ENCODE data around the gene PEX13. TPM values are rescaled to one million over a fixed set of nuclear protein-coding genes. Genes with fewer than 3 reads are reported as not detected.
"Not testable (repeated sequence)": the region's sequence is repeated elsewhere in the genome, so short reads cannot be mapped to it uniquely, and the experiment has no call there.

The PEX13 gene
- total and polyA plus RNA-seq, 3 experiments from 2014 or later: 15.3 to 19.3 (median 18.1) TPM

GRCh38 chr2:61012303-61012702, 5.2 kb upstream of the PEX13 start:
- DNase-seq; H3K27me3 Mint-ChIP-seq; H3K9me3 Mint-ChIP-seq; H3K27ac ChIP-seq (ENCODE audit: low read depth, low read length); H3K4me3 ChIP-seq (ENCODE audit: low read length); H3K4me3 Mint-ChIP-seq; H3K27ac Mint-ChIP-seq; H3K27me3 ChIP-seq (ENCODE audit: insufficient read depth, low read length, poor library complexity, severe bottlenecking); CTCF ChIA-PET; H3K36me3 ChIP-seq (ENCODE audit: insufficient read depth, low read length); H3K9me3 ChIP-seq (ENCODE audit: low read length); H3K4me1 ChIP-seq (ENCODE audit: insufficient read depth, low read length): not testable (repeated sequence)
- POLR2A ChIA-PET: interaction anchor here (0.7 kb wide), 1 partner anchor 121 kb away, joined by 3 read pairs; no protein-coding TSS in a partner anchor
- peaks cover 0 to 12% (median 0%) of the 10 kb centered on the region in 3 donors for H3K36me3 Mint-ChIP-seq
- H3K4me1 Mint-ChIP-seq: peaks cover 12 to 26% (median 17%) of the 10 kb centered on the region in 3 donors

GRCh38 chr2:61013382-61013781, 4.1 kb upstream of the PEX13 start:
- H3K27me3 Mint-ChIP-seq: no peaks in the 10 kb centered on the region
- peak overlapping the region in 1 of 7 donors; percentile 24 for H3K4me3 Mint-ChIP-seq
- H3K27ac ChIP-seq (ENCODE audit: low read depth, low read length): no peak overlapping the region
- no peak for DNase-seq
- peaks cover 3% of the 10 kb centered on the region for H3K4me1 ChIP-seq (ENCODE audit: insufficient read depth, low read length)
- POLR2A ChIA-PET: no interaction called here
- H3K4me3 ChIP-seq (ENCODE audit: low read length): no peak overlapping the region
- CTCF ChIA-PET: no interaction called here
- H3K4me1 Mint-ChIP-seq: peaks cover 16 to 31% (median 21%) of the 10 kb centered on the region in 3 donors
- H3K9me3 ChIP-seq (ENCODE audit: low read length): no peaks in the 10 kb centered on the region
- H3K36me3 Mint-ChIP-seq: peaks cover 0 to 23% (median 0%) of the 10 kb centered on the region in 3 donors
- H3K9me3 Mint-ChIP-seq: no peaks in the 10 kb centered on the region
- peak overlapping the region in 1 of 8 donors; percentile 32 for H3K27ac Mint-ChIP-seq
- H3K27me3 ChIP-seq (ENCODE audit: insufficient read depth, low read length, poor library complexity, severe bottlenecking): no peaks in the 10 kb centered on the region
- H3K36me3 ChIP-seq (ENCODE audit: insufficient read depth, low read length): no peaks in the 10 kb centered on the region

- no peaks in the 10 kb centered on the region for H3K27me3 Mint-ChIP-seq
- Histone ChIP-seq H3K4me1 (ENCODE audit: insufficient read depth, low read length) (peaks cover 14% of the 10 kb centered on the region), H3K4me3 (ENCODE audit: low read length) (no peak overlapping the region), H3K9me3 (ENCODE audit: low read length) (no peaks in the 10 kb centered on the region), H3K36me3 (ENCODE audit: insufficient read depth, low read length) (no peaks in the 10 kb centered on the region), H3K27me3 (ENCODE audit: insufficient read depth, low read length, poor library complexity, severe bottlenecking) (no peaks in the 10 kb centered on the region), H3K27ac (ENCODE audit: low read depth, low read length) (no peak overlapping the region)
- no peaks in the 10 kb centered on the region for H3K9me3 Mint-ChIP-seq
- POLR2A ChIA-PET: no interaction called here
- peaks cover 0 to 19% (median 0%) of the 10 kb centered on the region in 3 donors for H3K36me3 Mint-ChIP-seq
- H3K4me3 Mint-ChIP-seq: peak overlapping the region in 4 of 7 donors; percentile 28 to 98 (median 51)
- DNase-seq: no peak
- H3K4me1 Mint-ChIP-seq: peaks cover 28 to 45% (median 35%) of the 10 kb centered on the region in 3 donors
- H3K27ac Mint-ChIP-seq: peak overlapping the region in 2 of 8 donors; percentile 32 to 50
- CTCF ChIA-PET: interaction anchor here (0.7 kb wide), 1 partner anchor 16 kb away, joined by 3 read pairs; no protein-coding TSS in a partner anchor
These were observed 2.8 kb upstream of the PEX13 start for GRCh38 chr2:61014763-61015162.

GRCh38 chr2:61015976-61016375, 1.5 kb upstream of the PEX13 start:
- Histone ChIP-seq H3K36me3 (ENCODE audit: insufficient read depth, low read length) (no peaks in the 10 kb centered on the region), H3K9me3 (ENCODE audit: low read length) (no peaks in the 10 kb centered on the region), H3K27ac (ENCODE audit: low read depth, low read length) (peak overlapping the region; percentile 76), H3K4me3 (ENCODE audit: low read length) (no peak overlapping the region), H3K27me3 (ENCODE audit: insufficient read depth, low read length, poor library complexity, severe bottlenecking) (no peaks in the 10 kb centered on the region), H3K4me1 (ENCODE audit: insufficient read depth, low read length) (peaks cover 15% of the 10 kb centered on the region)
- Mint-ChIP-seq H3K27ac (peak overlapping the region in 2 of 8 donors; percentile 93 to 97), H3K36me3 (peaks cover 0 to 22% (median 2%) of the 10 kb centered on the region in 3 donors), H3K4me1 (peaks cover 35 to 56% (median 40%) of the 10 kb centered on the region in 3 donors), H3K27me3 (no peaks in the 10 kb centered on the region), H3K4me3 (peak overlapping the region; percentile 96 to 100 (median 98)), H3K9me3 (no peaks in the 10 kb centered on the region)
- DNase-seq: no peak
- POLR2A ChIA-PET: no interaction called here
- CTCF ChIA-PET: no interaction called here

GRCh38 chr2:61016392-61017002, 1.0 kb upstream of the PEX13 start:
- no peaks in the 10 kb centered on the region for H3K27me3 Mint-ChIP-seq
- CTCF ChIA-PET: no interaction called here

GRCh38 chr2:61017003-61017555, 441 bp upstream of the PEX13 start:
- Histone ChIP-seq H3K27me3 (ENCODE audit: insufficient read depth, low read length, poor library complexity, severe bottlenecking) (no peaks in the 10 kb centered on the region), H3K4me3 (ENCODE audit: low read length) (peak overlapping the region; percentile 86), H3K27ac (ENCODE audit: low read depth, low read length) (peak overlapping the region; percentile 76), H3K36me3 (ENCODE audit: insufficient read depth, low read length) (no peaks in the 10 kb centered on the region), H3K9me3 (ENCODE audit: low read length) (no peaks in the 10 kb centered on the region), H3K4me1 (ENCODE audit: insufficient read depth, low read length) (peaks cover 15% of the 10 kb centered on the region)
- H3K4me1 Mint-ChIP-seq: peaks cover 40 to 67% (median 48%) of the 10 kb centered on the region in 3 donors
- H3K36me3 Mint-ChIP-seq: peaks cover 2 to 32% (median 6%) of the 10 kb centered on the region in 3 donors
- ChIA-PET CTCF (interaction anchor here (1.1 to 1.4 kb wide), 2 partner anchors 18 to 309 kb away, joined by 3 to 5 read pairs; no protein-coding TSS in a partner anchor), POLR2A (interaction anchor here (1.0 kb wide), 1 partner anchor 160 kb away, joined by 4 read pairs; no protein-coding TSS in a partner anchor)
- H3K4me3 Mint-ChIP-seq: peak overlapping the region; percentile 96 to 100 (median 98)
- H3K27me3 Mint-ChIP-seq: no peaks in the 10 kb centered on the region
- peak; percentile 51 to 76 (median 70) for DNase-seq
- H3K9me3 Mint-ChIP-seq: no peaks in the 10 kb centered on the region
- H3K27ac Mint-ChIP-seq: peak overlapping the region; percentile 92 to 99 (median 96)

More at GRCh38 chr2:61016392-61017002, 1.0 kb upstream of the PEX13 start:
- Mint-ChIP-seq H3K27ac (peak overlapping the region; percentile 92 to 99 (median 96)), H3K9me3 (no peaks in the 10 kb centered on the region), H3K4me1 (peaks cover 36 to 61% (median 43%) of the 10 kb centered on the region in 3 donors), H3K4me3 (peak overlapping the region; percentile 96 to 100 (median 98)), H3K36me3 (peaks cover under 1 to 26% (median 2%) of the 10 kb centered on the region in 3 donors)
- no peaks in the 10 kb centered on the region for H3K36me3 ChIP-seq (ENCODE audit: insufficient read depth, low read length)
- peak overlapping the region; percentile 86 for H3K4me3 ChIP-seq (ENCODE audit: low read length)
- H3K27ac ChIP-seq (ENCODE audit: low read depth, low read length): peak overlapping the region; percentile 76
- H3K4me1 ChIP-seq (ENCODE audit: insufficient read depth, low read length): peaks cover 15% of the 10 kb centered on the region
- H3K27me3 ChIP-seq (ENCODE audit: insufficient read depth, low read length, poor library complexity, severe bottlenecking): no peaks in the 10 kb centered on the region
- no peaks in the 10 kb centered on the region for H3K9me3 ChIP-seq (ENCODE audit: low read length)
- DNase-seq: no peak
- POLR2A ChIA-PET: no interaction called here

GRCh38 chr2:61018318-61018755, 817 bp downstream of the PEX13 start:
- Mint-ChIP-seq H3K4me3 (peak overlapping the region; percentile 96 to 100 (median 98)), H3K27me3 (no peaks in the 10 kb centered on the region), H3K36me3 (peaks cover 8 to 41% (median 12%) of the 10 kb centered on the region in 3 donors), H3K27ac (peak overlapping the region; percentile 92 to 99 (median 96)), H3K4me1 (peaks cover 47 to 77% (median 55%) of the 10 kb centered on the region in 3 donors), H3K9me3 (no peaks in the 10 kb centered on the region)
- DNase-seq: no peak
- ChIA-PET CTCF (interaction anchor here (1.1 to 1.4 kb wide), 2 partner anchors 19 to 311 kb away, joined by 3 to 5 read pairs; no protein-coding TSS in a partner anchor), POLR2A (interaction anchor here (1.0 kb wide), 1 partner anchor 159 kb away, joined by 4 read pairs; no protein-coding TSS in a partner anchor)
- Histone ChIP-seq H3K9me3 (ENCODE audit: low read length) (no peaks in the 10 kb centered on the region), H3K4me1 (ENCODE audit: insufficient read depth, low read length) (peaks cover 15% of the 10 kb centered on the region), H3K27me3 (ENCODE audit: insufficient read depth, low read length, poor library complexity, severe bottlenecking) (no peaks in the 10 kb centered on the region), H3K27ac (ENCODE audit: low read depth, low read length) (peak overlapping the region; percentile 76), H3K36me3 (ENCODE audit: insufficient read depth, low read length) (no peaks in the 10 kb centered on the region), H3K4me3 (ENCODE audit: low read length) (peak overlapping the region; percentile 86)

- Mint-ChIP-seq H3K36me3 (peaks cover 8 to 46% (median 17%) of the 10 kb centered on the region in 3 donors), H3K27ac (peak overlapping the region in 7 of 8 donors; percentile 92 to 97 (median 96)), H3K4me3 (peak overlapping the region; percentile 96 to 100 (median 98)), H3K4me1 (peaks cover 51 to 79% (median 60%) of the 10 kb centered on the region in 3 donors), H3K27me3 (no peaks in the 10 kb centered on the region), H3K9me3 (no peaks in the 10 kb centered on the region)
- no peaks in the 10 kb centered on the region for H3K36me3 ChIP-seq (ENCODE audit: insufficient read depth, low read length)
- no peaks in the 10 kb centered on the region for H3K9me3 ChIP-seq (ENCODE audit: low read length)
- peak overlapping the region; percentile 76 for H3K27ac ChIP-seq (ENCODE audit: low read depth, low read length)
- DNase-seq: no peak
- POLR2A ChIA-PET: no interaction called here
- peaks cover 15% of the 10 kb centered on the region for H3K4me1 ChIP-seq (ENCODE audit: insufficient read depth, low read length)
- peak overlapping the region; percentile 86 for H3K4me3 ChIP-seq (ENCODE audit: low read length)
- no peaks in the 10 kb centered on the region for H3K27me3 ChIP-seq (ENCODE audit: insufficient read depth, low read length, poor library complexity, severe bottlenecking)
- CTCF ChIA-PET: no interaction called here
These were observed 1.3 kb downstream of the PEX13 start for GRCh38 chr2:61018798-61019197.

Measured in CD8-positive, alpha-beta memory T cell (primary cell).